GM21528 (cell line): Measurements from ENCODE around the gene DPM1.

Experiments
- ATAC-seq: cut with Tn5 transposase; IDR thresholded peaks from one replicate; pipeline ENCODE4 v1.9.1; 2021; ENCODE audit warnings: mild to moderate bottlenecking, moderate library complexity; ENCODE audit not compliant: unreplicated experiment, low FRiP score

Gene DPM1

GRCh38 chr20:50957798-50958614 lies at the start of gene DPM1:
DPM1 (minus strand) TSS chr20:50958532; CDS start chr20:50958523, 9 bp downstream.
- ATAC-seq: peak; percentile 78

DNA sequence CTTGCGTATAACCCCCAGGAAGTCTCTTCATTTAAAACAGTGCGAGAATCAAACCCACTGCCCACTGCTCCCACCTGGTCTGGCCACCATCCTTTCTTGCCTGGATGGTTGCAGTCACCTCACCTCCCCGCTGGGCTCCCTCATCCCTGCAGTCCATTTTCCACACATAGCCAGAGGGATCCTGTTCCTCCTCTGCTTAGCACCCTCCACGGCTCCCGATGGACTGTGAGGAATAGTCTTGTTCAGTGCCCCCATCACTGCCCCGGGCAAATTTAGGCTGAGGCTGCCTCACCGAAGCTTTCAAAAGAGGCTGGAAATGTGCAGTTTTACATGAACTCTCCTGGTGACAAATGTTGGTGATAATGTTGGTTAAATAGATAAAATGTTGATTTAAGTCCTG lies 46.9 kb upstream of the DPM1 start:
- ATAC-seq: no peak

GRCh38 chr20:51004781-51005180 lies 46.4 kb upstream of the DPM1 start:
- no peak for ATAC-seq

DNA sequence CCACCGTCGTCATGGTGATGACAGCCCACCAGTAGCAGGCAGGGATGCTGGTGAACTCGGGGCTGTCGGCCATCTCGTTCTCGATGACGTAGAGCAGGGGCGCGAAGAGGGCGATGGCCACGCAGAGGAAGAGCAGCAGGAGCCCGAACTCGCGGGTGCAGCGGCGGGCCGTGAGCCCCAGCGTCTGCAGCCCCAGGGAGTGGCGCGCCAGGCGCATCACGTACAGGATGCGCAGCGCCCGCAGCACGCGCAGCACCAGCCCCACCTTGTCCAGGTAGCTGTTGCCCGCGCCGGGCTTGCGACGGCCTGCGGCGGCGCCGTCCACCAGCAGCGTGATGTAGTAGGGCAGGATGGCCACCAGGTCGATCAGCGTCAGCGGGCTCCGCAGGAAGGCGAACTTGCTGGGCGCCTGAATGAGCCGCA lies 46.0 kb upstream of the DPM1 start:
- no peak for ATAC-seq

- no peak for ATAC-seq
These were observed 45.4 kb upstream of the DPM1 start for GRCh38 chr20:51003753-51004152.

DNA sequence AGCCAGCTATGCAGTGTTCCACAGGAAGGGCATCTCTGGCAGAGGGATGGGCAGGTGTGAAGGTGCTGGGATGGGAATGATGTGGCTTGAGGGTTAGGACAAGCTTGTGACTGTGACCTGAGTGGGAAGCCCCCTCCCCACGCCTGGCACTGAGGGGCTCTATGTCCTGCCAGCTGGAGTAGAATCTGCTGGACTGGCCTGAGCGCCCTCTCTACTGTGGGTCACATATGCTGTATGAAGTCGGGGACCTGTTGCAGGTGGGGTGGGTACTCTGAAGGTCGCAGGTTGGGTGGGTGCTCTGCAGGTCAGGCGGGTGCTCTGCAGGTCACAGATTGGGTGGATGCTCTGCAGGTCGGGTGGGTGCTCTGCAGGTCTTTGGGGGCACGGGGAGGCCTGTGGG lies 44.3 kb upstream of the DPM1 start:
- ATAC-seq: no peak

DNA sequence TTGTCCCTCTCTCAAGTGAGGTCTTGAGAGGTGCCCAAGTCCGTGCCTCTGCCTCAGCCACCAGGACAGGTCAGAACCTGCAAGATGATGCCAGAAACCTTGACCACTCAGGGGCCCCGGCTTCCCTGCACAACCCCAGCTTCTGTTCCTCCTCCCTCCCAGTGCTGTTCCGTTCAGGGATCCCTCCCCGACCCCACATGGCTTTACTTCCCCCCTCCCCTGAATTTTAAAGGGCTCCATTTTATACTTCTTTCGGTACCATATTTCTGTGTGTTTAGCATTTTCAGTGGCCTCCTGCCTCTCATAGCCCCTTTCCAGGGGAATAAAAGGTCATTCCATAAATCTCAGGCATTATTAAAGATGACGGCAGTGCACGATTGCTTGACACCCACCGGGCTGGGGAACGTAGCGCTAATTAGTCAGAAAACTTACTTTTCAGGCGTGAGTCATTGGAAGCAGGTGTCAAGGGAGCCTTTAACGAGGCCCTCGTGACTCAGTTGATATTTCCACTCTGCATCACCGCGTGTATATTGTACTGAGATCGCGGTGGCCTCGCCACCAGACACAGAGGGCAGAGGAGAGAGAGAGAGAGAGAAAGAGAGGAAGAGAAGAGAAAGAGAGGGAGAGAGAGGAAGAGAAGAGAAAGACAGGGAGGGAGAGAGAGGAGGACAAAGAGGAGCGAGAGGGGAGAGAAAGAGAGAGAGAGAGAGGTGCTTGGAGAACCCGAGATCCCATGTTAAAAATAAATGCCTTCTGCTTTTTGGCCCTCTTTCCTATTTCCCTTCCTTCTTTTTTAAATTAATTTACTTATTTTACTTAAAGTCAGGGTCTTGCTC lies 43.3 kb upstream of the DPM1 start:
- ATAC-seq: no peak

DNA sequence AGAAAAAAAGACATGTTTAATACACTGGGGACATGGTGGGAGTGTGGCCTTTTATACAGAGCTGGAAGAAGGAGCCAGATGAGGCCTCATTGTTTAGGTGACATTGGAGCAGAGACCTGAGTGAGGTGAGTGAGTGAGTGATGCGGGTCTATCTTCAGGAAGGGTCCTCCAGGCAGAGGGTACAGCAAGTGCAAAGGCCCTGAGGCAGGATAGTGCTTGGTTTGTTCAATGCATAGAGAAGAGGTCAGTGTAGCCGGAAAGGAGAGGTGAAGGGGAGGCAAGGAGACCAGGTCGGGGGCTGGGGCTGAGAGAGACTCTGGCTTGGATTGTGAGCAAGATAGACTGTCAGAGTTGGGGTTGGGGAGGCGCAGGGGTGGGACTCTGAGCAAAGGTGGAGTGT lies 41.0 kb upstream of the DPM1 start:
- ATAC-seq: no peak

- ATAC-seq: no peak
These were observed 38.9 kb upstream of the DPM1 start for GRCh38 chr20:50996901-50997865.

GRCh38 chr20:50995506-50995905 lies 37.2 kb upstream of the DPM1 start:
- no peak for ATAC-seq

DNA sequence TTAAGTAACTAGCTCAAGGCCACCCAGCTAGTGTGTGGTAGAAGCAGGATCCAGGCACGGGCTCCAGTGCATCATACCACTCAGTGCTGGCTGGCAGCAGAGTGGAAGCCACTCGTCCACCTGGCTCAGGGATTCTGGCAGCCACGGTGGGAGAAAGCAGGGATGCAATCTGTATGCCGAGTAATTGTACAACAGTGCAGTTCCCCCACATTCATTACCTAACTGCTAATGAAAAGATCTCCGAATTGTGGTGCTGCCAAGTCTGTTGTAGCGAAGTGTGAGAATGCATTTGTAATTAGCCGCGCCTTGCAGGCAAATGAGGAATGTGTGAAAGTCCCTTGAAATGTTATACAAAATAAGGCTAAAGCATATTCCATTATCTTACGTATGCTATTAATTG lies 35.5 kb upstream of the DPM1 start:
- ATAC-seq: no peak

DNA sequence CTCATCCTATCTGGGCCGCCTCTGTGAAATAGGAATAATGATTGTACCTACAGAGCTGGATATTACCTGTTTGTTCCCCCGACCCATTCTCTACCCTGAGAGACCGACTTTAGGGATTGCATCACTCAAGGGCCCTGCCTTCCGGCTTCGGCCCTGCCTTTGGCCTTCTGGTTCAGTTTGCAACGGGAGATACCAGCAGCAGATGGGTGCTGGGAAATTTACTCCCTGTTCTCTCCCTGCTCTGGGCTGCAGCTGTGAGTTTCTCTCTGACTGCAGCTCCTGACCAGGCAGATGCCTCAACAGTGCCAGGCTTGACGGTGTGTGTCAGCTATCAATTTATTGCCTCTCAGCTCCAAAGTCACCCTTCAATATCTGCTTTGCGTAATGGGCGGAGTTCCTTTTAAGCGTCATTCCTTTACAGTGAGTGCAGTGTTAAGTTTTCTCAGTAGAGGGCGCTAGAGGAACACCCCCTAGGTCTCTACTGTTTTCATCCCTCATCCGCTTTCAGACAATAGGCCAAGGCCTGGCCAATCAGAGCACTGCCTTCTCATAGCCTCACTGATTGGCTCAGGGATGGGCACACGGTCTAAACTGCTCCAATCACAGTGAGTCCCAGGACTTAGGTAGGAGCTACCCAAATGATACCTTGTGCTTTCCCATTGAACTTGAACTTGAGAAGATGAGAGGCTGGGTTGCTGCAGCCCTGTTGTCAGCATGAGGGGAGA lies 34.6 kb upstream of the DPM1 start:
- ATAC-seq: no peak

DNA sequence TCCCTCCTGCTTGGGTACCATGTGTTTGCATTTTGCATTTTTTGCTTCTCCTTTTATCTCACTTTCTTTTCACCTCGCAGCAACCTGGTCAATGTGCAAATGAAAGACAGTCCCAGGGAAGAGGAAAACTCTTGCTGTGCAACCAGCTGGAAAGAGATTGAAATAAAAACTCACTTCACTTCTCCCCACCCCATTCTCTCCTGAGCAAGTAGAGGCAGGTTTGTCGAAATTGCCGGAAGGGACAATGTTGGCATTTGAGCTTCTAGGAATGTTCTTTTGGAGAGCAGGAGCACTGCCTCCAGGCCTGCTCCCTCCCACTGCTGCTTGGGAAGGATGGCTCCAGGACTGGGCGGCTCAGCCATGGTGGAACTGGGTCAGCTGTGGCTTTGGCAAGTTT lies 34.0 kb upstream of the DPM1 start:
- no peak for ATAC-seq

DNA sequence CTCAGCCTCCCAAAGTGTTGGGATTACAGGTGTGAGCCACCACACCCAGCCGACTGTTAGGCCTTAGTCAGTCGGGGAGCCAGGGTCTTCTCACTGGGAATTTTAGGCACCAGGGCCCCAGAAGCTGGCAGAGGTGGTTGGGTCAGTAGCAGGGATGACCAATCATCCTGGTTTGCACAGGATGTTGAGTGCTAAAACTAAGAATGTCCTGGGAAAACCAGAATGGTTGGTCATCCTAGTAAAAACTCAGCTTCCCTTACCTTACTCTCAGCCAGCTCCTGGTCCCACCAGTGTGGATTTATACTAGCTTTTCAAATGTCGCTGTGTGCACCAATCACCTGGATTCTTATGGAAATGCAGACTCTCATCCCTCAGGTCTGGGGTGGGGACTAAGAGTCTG lies 32.7 kb upstream of the DPM1 start:
- no peak for ATAC-seq

DNA sequence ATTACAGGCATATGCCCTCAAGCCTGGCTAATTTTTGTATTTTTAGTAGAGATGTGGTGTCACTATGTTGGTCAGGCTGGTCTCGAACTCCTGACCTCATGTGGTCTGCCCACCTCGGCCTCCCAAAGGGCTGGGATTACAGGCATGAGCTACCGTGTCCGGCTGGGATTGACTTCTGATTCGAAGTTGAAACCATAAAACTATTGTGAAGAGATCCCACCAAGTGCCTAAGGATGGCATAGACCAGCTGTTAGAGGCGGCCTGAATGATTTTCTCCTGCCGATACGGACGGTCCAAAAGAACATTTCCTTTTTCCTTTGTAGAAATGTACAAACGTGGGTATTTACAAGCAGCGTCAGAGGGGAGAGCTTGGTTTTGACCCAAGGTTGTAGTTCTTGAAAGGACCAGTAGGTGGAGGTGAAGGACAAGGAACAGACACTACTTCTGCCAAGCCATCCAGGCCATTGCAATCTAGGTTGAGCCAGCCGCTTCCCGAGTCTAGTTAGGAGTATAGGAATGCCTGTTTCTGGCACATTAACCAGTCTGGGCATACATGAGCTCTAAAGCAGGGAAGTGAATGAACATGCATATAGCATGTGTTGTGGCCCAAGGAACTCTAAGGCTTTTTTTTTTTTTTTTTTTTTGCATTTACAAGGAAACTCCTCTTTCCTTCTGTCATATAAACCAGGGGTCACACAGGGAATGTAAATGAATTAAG lies 29.3 kb upstream of the DPM1 start:
- ATAC-seq: no peak

DNA sequence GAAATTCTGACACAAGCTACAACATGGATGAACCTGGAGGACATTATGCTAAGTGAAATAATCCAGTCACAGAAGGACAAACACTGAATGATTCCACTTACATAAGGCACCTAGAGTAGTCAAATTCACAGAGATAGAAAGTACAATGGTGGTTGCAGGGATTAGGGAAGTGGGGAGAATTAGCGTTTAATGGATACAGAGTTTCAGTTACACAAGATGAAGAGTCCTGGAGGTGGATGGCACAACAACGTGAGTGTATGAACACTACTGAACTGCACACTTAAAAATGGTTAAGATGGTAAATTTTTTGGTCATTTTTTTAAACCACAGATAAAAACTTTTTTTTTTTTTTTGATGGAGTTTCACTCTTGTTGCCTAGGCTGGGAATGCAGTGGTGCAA lies 25.0 kb upstream of the DPM1 start:
- ATAC-seq: no peak

- no peak for ATAC-seq
These were observed 24.0 kb upstream of the DPM1 start for GRCh38 chr20:50982363-50982762.

DNA sequence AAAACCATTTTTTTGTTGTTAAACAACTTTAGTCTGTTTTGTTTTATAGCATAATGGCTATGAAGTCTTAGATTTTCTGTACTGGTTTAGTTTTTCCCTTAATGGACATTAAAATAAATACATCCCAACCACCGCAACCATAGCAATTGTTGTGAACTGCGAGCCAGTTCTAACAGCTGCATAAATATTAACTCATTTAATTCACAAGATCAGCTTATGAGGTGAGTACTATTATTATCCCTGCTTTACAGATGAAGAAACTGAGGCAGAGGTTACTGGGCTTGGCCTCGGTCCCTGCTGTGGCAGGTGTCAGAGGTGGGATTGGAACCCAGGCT lies 23.3 kb upstream of the DPM1 start:
- ATAC-seq: no peak
